Caco-2 (cell line): ENCODE measurements around the gene SNRNP35. TPM values are rescaled to one million over a fixed set of nuclear protein-coding genes. Genes with fewer than 3 reads are reported as not detected.

Source experiments
- BruUV-seq: library from RNA; stranded (reverse); fragments of 400-500 nt; replicated peaks from 2 replicates; lab custom pipeline; 2021; lab: Mats Ljungman, UMichigan
- CTCF ChIA-PET: fragments of 300-600 bp; sonication (Branson Sonifier 250); formaldehyde crosslinking; loops from one replicate; lab custom pipeline; 2022; ENCODE audit warnings: antibody characterized with exemption; lab: Charles Lee
- POLR2A ChIA-PET: fragments of 300-600 bp; sonication (Branson Sonifier 250); formaldehyde crosslinking; loops from one replicate; lab custom pipeline; 2022; ENCODE audit warnings: antibody characterized with exemption; lab: Charles Lee
- DNase-seq, 2 experiments: peaks; one replicate each; pipeline versions ENCODE4 v3.0.0 to v3.0.0-alpha.2; 2020 to 2022
- H3K27me3 ChIP-seq: replicated peaks from 2 replicates; pipeline ENCODE4 v1.6.0; 2011; ENCODE audit warnings: low read length; ENCODE audit not compliant: control insufficient read depth, insufficient read depth
- H3K36me3 ChIP-seq: 2 replicates; pipeline ENCODE4 v1.5.1; 2011; ENCODE audit warnings: low read length; ENCODE audit not compliant: control insufficient read depth, insufficient read depth
- H3K4me1 ChIP-seq: fragments of 250-450 bp; sonication (Bioruptor Pico); 2 replicates; pipeline ENCODE4 v1.5.1; 2020; ENCODE audit warnings: mild to moderate bottlenecking
- H3K4me3 ChIP-seq: 2 replicates; pipeline ENCODE4 v1.5.1; 2011; ENCODE audit warnings: low read depth, mild to moderate bottlenecking, control low read depth, low read length
- H3K9me3 ChIP-seq: fragments of 250-450 bp; sonication (Bioruptor Pico); 2 replicates; pipeline ENCODE4 v1.5.1; 2020; ENCODE audit warnings: mild to moderate bottlenecking, moderate library complexity
- H3K27ac Mint-ChIP-seq: one replicate; pipeline ENCODE4 v1.8.0; 2022; ENCODE audit warnings: mixed read lengths; ENCODE audit not compliant: unreplicated experiment
- H3K27me3 Mint-ChIP-seq: one replicate; pipeline ENCODE4 v1.8.0; 2022; ENCODE audit warnings: mixed read lengths; ENCODE audit not compliant: insufficient read depth, unreplicated experiment
- H3K36me3 Mint-ChIP-seq: one replicate; pipeline ENCODE4 v1.8.0; 2022; ENCODE audit warnings: mild to moderate bottlenecking, mixed read lengths; ENCODE audit not compliant: insufficient read depth, unreplicated experiment
- H3K4me1 Mint-ChIP-seq: one replicate; pipeline ENCODE4 v1.8.0; 2022; ENCODE audit warnings: low read depth, mixed read lengths; ENCODE audit not compliant: unreplicated experiment
- H3K4me3 Mint-ChIP-seq: one replicate; pipeline ENCODE4 v1.8.0; 2022; ENCODE audit warnings: mild to moderate bottlenecking, moderate library complexity, mixed read lengths; ENCODE audit not compliant: unreplicated experiment
- H3K9me3 Mint-ChIP-seq: one replicate; pipeline ENCODE4 v1.8.0; 2022; ENCODE audit warnings: mixed read lengths; ENCODE audit not compliant: unreplicated experiment
- intact Hi-C: fragments of 100-400 bp; cut with micrococcal nuclease; formaldehyde crosslinking; loops from one replicate; pipeline ENCODE4 v1.10.0; 2022; ENCODE audit not compliant: unreplicated experiment
- total RNA-seq: library from RNA; stranded (reverse); gene quantifications from 2 replicates; pipeline ENCODE4 v1.2.3, GENCODE V29; 2022
- TF ChIP-seq, protein P1 (sequence below), 2 experiments: fragments of 200-600 bp in 1 of 2; IDR thresholded peaks; 1 replicate in 1 of 2; 2 replicates in 1 of 2; pipeline versions ENCODE4 v1.5.1 to v1.8.0; 2011 to 2022; ENCODE audit warnings: antibody characterized with exemption in 1 of 2, control low read depth in 1 of 2, inconsistent platforms in 1 of 2, low read depth in 1 of 2, low read length in 1 of 2, mild to moderate bottlenecking in 1 of 2, moderate library complexity in 1 of 2; ENCODE audit not compliant: insufficient read depth in 1 of 2, severe bottlenecking in 1 of 2, unreplicated experiment in 1 of 2

Gene SNRNP35
- total RNA-seq, 1 experiment from 2014 or later, result 22.0 TPM

DNA sequence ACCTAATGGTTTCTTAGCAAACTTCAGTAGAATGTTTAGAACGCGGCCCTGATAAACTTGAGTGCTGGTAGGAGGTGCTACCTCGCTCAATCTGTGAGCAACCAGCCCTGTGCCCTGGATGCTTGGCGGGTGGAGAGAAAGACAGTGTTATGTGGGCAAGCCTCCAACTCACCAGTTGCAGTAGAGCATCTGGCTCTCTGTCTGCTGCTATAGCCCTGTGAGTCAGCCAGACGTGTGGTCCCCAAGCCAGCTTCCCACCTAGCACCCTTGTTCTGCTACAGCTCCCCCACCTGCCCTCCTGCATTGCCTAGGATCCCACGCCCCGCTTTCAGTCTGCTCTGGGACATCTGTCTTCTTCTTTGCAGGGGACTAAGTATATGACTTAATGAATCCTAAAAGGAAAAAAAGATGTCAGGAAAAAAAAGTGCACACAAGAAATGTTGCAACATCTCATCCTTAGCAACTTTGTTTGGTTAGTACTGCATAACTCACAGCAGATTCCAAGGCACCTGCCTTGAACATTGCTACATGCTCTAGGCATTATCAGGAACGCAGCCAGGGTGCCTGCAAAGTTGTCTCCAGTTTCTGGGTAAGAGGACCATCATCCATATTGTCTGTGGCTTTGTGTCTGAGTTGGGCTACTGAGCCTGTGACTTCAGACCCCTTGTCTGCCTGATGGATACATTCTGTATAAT, 13.6 kb downstream of the SNRNP35 start:
- no peak overlapping the region for H3K4me3 ChIP-seq
- H3K9me3 Mint-ChIP-seq, result no peaks in the 10 kb centered on the region
- no peaks in the 10 kb centered on the region for H3K9me3 ChIP-seq
- peak; percentile 52 to 68 for DNase-seq
- peaks cover 18% of the 10 kb centered on the region for H3K4me1 ChIP-seq
- CTCF ChIA-PET, result no interaction called here
- peaks cover 29% of the 10 kb centered on the region for H3K36me3 Mint-ChIP-seq
- BruUV-seq, result no TSS peak
- H3K27me3 ChIP-seq, result no peaks in the 10 kb centered on the region
- intact Hi-C loops, result loop anchor here (5.0 kb wide), 1 partner anchor 61 kb away; the partner anchor contains the start of gene RILPL1
- peaks cover 25% of the 10 kb centered on the region for H3K4me1 Mint-ChIP-seq
- no peaks in the 10 kb centered on the region for H3K27me3 Mint-ChIP-seq
- POLR2A ChIA-PET, result no interaction called here
- TF ChIP-seq, protein P1, sequence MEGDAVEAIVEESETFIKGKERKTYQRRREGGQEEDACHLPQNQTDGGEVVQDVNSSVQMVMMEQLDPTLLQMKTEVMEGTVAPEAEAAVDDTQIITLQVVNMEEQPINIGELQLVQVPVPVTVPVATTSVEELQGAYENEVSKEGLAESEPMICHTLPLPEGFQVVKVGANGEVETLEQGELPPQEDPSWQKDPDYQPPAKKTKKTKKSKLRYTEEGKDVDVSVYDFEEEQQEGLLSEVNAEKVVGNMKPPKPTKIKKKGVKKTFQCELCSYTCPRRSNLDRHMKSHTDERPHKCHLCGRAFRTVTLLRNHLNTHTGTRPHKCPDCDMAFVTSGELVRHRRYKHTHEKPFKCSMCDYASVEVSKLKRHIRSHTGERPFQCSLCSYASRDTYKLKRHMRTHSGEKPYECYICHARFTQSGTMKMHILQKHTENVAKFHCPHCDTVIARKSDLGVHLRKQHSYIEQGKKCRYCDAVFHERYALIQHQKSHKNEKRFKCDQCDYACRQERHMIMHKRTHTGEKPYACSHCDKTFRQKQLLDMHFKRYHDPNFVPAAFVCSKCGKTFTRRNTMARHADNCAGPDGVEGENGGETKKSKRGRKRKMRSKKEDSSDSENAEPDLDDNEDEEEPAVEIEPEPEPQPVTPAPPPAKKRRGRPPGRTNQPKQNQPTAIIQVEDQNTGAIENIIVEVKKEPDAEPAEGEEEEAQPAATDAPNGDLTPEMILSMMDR (IDR thresholded peaks at IDR 0.05; ENCODE audit: insufficient read depth in 1 of 2, low read depth in 1 of 2, low read length in 1 of 2, severe bottlenecking in 1 of 2, unreplicated experiment in 1 of 2), result no peak
- no peak overlapping the region for H3K4me3 Mint-ChIP-seq
- H3K27ac Mint-ChIP-seq, result peak overlapping the region; percentile 90
- peaks cover 2% of the 10 kb centered on the region; the same call in 1 of the 2 replicates for H3K36me3 ChIP-seq

DNA sequence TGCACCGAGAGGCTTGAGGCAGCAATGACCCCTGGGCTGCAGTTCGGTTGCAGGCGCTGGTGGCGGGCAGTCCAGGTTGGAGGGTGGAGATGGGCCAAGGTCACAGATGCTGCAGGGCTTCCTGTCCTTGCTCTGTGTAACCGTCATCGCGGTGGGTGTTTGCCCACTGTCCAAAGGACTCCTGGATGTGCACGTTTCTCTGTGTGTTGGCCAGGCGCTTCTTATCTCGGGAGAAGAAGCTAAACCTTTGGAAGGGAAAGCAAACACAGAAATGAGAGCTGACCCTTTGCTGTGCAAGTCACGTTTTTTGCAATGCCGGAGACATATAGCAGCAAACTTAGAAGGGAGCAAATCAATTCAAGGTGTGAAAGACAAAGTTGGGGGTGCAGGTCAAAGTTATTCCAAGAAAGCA, 14.5 kb downstream of the SNRNP35 start:
- H3K4me3 Mint-ChIP-seq, result no peak overlapping the region
- H3K9me3 Mint-ChIP-seq, result no peaks in the 10 kb centered on the region
- Histone ChIP-seq H3K36me3 (peaks cover 2% of the 10 kb centered on the region; the same call in 1 of the 2 replicates), H3K9me3 (no peaks in the 10 kb centered on the region), H3K27me3 (no peaks in the 10 kb centered on the region), H3K4me1 (peaks cover 18% of the 10 kb centered on the region), H3K4me3 (no peak overlapping the region)
- no peak overlapping the region for H3K27ac Mint-ChIP-seq
- ChIA-PET POLR2A (no interaction called here), CTCF (interaction anchor here (0.6 kb wide), 1 partner anchor 107 kb away, joined by 3 read pairs; no protein-coding TSS in a partner anchor)
- H3K27me3 Mint-ChIP-seq, result no peaks in the 10 kb centered on the region
- TF ChIP-seq, protein P1 (IDR thresholded peaks at IDR 0.05; ENCODE audit: insufficient read depth in 1 of 2, low read depth in 1 of 2, low read length in 1 of 2, severe bottlenecking in 1 of 2, unreplicated experiment in 1 of 2), result no peak
- H3K4me1 Mint-ChIP-seq, result peaks cover 25% of the 10 kb centered on the region
- intact Hi-C loops, result loop anchor here (5.0 kb wide), 1 partner anchor 60 kb away; the partner anchor contains the start of gene RILPL1
- DNase-seq, result no peak
- H3K36me3 Mint-ChIP-seq, result peaks cover 29% of the 10 kb centered on the region
- no TSS peak for BruUV-seq

DNA sequence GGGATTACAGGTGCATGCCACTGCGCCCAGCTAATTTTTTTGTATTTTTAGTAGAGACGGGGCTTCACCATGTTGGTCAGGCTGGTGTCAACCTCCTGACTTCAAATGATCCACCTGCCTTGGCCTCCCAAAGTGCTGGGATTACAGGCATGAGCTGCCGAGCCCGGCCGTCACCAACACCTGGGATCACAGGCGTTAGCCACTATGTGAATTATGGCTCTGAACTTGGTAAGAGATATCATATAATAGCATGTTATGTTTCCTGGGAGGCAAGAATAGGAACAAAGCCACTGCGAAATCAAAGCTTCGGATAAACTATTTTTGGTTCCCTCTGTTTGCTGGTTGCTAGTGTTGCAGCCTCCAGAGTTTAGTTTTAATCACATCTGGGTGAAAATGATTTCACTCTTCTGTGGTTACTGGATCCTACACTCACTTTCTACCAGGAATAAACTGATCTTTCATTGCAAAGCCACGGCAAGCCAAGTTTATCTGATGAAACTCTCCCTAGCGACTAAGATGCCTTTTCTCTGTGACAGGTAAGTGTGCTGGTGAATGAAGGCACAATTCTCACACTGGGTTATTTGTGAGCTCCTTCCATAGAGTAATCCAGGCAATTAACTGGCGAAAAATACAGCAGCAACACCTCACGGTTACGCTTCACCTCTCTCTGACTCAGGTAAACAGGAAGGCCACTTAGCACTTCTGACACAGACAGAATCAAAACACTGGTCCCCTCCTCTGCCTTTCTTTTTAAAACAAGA, 16.7 kb downstream of the SNRNP35 start:
- intact Hi-C loops, result loop anchor here (5.0 kb wide), 1 partner anchor 58 kb away; the partner anchor contains the start of gene RILPL1
- Histone ChIP-seq H3K4me1 (peaks cover 18% of the 10 kb centered on the region), H3K27me3 (no peaks in the 10 kb centered on the region), H3K9me3 (no peaks in the 10 kb centered on the region), H3K4me3 (no peak overlapping the region), H3K36me3 (peaks cover 2% of the 10 kb centered on the region; the same call in 1 of the 2 replicates)
- H3K9me3 Mint-ChIP-seq, result no peaks in the 10 kb centered on the region
- TF ChIP-seq, protein P1 (IDR thresholded peaks at IDR 0.05; ENCODE audit: insufficient read depth in 1 of 2, low read depth in 1 of 2, low read length in 1 of 2, severe bottlenecking in 1 of 2, unreplicated experiment in 1 of 2), result no peak
- H3K27me3 Mint-ChIP-seq, result no peaks in the 10 kb centered on the region
- H3K4me3 Mint-ChIP-seq, result no peak overlapping the region
- H3K27ac Mint-ChIP-seq, result peak overlapping the region; percentile 30
- H3K36me3 Mint-ChIP-seq, result peaks cover 32% of the 10 kb centered on the region
- POLR2A ChIA-PET, result interaction anchor here (0.5 kb wide), 1 partner anchor 324 kb away, joined by 5 read pairs; no protein-coding TSS in a partner anchor
- H3K4me1 Mint-ChIP-seq, result peaks cover 25% of the 10 kb centered on the region
- DNase-seq, result no peak
- CTCF ChIA-PET, result interaction anchor here (0.7 kb wide), 1 partner anchor 85 kb away, joined by 3 read pairs; no protein-coding TSS in a partner anchor
- BruUV-seq, result no TSS peak
